Fibroblast of upper back skin (primary cell): ENCODE measurements around the gene KCNIP1.

ENCODE experiments used
- DNase-seq: peaks from one replicate; pipeline ENCODE4 v3.0.0-alpha.2; 2013

Gene KCNIP1

GRCh38 chr5:170509348-170509660 lies 5.5 kb downstream of the KCNIP1 start:
- no peak for DNase-seq

DNA sequence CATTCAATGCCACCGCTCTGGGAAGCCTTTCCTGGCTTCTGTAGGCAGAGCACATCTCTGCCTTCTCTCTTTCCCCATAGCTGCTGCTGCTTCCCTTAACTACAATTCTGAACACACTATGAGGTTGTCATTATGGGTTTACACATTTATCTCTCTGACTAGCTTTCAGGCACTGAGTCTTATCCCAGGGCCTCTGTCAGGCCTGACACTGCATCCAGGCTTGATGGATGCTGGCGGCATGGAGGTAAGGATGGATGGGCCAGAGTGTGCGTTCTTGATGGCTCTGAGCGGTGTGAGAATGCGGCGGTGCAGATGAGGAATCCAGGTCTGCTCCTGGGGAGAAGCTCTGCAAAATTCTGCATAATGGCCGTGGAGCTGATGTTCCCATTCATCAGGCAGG lies 6.3 kb downstream of the KCNIP1 start:
- DNase-seq: no peak

DNA sequence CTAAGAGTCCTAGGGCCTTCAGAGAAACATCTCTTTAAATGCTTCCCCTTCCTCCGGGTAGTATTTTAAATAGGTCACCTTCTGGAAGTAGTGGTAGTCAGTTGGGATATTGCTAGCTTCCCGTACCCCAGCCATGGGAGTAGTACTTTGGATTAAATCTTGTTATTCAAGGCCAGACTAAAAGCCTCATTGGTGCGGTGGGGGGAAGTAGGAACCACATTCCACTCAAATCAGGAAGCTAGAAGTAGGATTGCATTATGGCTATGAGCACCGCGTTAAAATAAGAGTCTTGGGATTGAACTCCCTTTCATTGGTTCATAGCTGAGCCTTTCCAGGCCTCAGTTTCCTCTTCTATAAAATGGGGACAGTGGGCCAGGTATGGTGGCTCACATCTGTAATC lies 6.7 kb downstream of the KCNIP1 start:
- no peak for DNase-seq

DNA sequence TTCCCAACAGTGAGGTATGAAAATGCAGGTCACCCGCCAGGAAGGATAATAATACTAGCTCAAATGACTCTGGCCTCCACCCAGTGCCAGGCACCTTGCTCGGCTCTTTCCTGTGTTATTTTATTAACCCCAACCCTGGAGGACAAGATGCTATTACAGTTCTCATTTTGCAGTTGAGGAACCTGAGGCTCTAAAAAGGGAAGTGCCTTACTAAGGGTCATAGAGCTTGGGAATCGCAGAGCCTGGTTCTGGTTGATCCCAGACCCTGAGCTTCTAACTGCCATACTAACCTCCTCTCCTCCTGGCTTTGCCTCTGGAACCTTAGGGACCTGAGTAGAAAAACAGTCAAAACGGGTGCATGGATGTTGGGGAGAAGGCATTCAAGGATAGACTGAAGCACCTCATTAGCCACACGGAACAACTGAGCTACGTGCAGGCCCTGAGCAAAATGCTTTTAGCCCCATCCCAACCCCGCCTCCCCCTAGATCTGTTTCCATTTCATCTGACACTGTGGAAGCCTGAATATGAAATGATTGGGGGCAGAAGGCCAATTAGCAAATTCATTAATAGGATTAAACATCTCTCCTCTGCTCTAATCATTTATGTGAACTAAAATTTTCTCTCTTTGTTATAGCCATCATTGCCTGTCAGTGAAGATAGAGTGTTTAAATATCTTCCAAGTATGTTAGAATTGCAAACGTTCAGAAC lies 7.9 kb downstream of the KCNIP1 start:
- DNase-seq: no peak

- DNase-seq: no peak
Measured at GRCh38 chr5:170513856-170514525, 10.2 kb downstream of the KCNIP1 start.

- DNase-seq: no peak
Measured at GRCh38 chr5:170517411-170517810, 13.6 kb downstream of the KCNIP1 start.

- DNase-seq: no peak
Measured at GRCh38 chr5:170518277-170518676, 14.5 kb downstream of the KCNIP1 start.

DNA sequence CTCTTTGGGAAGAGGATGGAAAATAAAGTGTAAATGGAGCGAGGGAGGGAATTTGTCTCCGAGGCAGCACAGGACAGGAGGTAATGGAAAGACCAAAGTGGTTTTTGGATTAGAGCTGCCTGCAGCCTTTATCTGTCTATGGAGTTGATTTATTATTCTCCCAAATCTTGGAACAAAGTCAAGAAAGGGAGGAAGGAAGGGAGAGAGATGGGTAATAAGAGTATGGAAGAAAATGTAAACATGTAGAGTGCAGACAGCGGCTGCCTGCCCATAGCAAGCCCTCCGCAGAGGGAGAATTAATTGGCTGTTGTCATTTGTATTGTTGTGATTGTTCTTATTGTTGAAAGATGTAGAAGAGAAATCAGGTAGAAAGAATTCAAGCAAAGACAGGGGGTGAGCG lies 15.7 kb downstream of the KCNIP1 start:
- peak; percentile 8 for DNase-seq

- DNase-seq: peak; percentile 32
Measured at GRCh38 chr5:170520372-170520771, 16.6 kb downstream of the KCNIP1 start.

- DNase-seq: peak; percentile 71
Measured at GRCh38 chr5:170522211-170523141, 18.7 kb downstream of the KCNIP1 start.

DNA sequence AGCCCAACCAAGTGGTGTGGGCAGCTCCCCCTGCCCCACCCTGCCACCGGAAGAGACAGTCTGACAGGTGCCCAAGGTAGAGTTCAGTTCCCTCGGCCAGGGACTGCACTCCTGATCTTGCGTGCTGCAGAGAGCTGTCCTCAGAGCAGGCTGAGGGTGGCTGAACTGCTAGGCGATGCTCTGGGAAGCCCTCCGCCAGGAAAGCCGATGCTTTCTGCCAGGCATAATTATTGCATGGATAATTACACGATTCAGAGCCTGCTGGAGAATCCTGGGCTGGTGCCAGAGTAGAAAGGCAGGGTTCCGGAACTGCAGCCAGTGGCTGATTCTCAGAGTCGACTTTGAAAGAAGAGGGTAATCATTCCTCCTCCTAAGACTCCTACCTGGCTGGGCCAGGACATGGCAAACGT lies 19.3 kb downstream of the KCNIP1 start:
- DNase-seq: no peak

- no peak for DNase-seq
Measured at GRCh38 chr5:170523830-170524229, 20.0 kb downstream of the KCNIP1 start.

- DNase-seq: no peak
Measured at GRCh38 chr5:170524576-170524975, 20.8 kb downstream of the KCNIP1 start.

- DNase-seq: no peak
Measured at GRCh38 chr5:170525470-170526211, 21.8 kb downstream of the KCNIP1 start.

GRCh38 chr5:170527991-170528390 lies 24.2 kb downstream of the KCNIP1 start:
- DNase-seq: no peak

DNA sequence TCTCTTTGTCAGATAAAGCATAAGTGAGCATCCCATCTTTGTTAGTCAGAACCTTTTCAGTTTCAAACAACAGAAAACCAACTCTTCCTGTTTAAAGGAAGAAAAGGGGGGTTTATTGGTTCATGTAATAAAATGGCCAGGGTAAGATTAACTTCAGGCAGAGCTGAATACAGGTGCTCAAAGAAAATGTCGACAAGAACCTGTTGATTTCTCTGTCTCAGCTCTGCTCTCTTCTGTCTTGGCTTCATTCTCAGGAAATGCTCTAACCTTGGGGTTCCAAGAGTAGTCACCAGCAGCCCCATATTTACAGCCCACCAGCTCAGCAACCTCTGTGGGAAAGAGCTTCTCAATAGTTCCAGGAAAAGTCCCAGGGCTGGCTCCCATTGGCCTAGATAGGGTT lies 25.2 kb downstream of the KCNIP1 start:
- DNase-seq: no peak

- no peak for DNase-seq
Measured at GRCh38 chr5:170532935-170533334, 29.1 kb downstream of the KCNIP1 start.

GRCh38 chr5:170533383-170533782 lies 29.6 kb downstream of the KCNIP1 start:
- DNase-seq: no peak

DNA sequence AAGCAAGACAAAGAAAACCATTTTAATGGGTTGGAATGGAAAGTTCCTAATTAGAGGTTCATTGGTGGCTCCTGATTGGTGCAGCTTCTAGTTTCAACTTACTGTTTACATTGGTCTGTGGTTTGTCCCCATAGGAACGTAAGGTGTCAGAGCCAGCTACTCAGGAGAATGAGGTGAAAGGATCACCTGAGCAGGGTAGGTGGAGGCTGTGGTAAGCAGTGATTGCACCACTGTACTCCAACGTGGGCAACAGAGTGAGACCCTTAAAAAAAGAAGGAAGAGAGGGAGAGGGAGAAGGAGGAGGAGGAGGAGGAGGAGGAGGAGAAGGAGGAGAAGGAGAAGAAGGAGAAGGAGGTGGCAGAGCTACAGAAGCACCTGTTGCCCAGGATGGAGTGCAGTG lies 30.4 kb downstream of the KCNIP1 start:
- DNase-seq: no peak

DNA sequence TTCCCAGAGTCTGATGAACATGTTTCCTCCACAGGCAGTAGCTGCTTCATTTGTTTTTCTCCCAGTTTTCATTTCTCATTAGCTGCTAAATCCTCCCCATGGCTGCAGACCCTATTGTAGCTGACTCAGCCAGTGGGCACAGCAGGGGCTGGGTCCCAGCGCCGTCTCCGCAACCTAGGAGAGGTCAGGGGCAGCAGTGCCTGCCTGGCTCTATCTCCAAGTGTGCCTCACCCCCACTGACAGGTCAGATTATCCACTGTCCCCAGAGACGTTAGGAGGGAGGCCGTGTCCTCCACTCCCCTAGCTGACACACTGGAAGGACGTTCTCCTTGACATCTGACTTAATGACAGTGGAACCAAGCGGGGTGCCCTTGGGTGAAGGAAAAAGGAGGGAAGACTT lies 31.1 kb downstream of the KCNIP1 start:
- DNase-seq: no peak

- DNase-seq: no peak
Measured at GRCh38 chr5:170536525-170536924, 32.7 kb downstream of the KCNIP1 start.

DNA sequence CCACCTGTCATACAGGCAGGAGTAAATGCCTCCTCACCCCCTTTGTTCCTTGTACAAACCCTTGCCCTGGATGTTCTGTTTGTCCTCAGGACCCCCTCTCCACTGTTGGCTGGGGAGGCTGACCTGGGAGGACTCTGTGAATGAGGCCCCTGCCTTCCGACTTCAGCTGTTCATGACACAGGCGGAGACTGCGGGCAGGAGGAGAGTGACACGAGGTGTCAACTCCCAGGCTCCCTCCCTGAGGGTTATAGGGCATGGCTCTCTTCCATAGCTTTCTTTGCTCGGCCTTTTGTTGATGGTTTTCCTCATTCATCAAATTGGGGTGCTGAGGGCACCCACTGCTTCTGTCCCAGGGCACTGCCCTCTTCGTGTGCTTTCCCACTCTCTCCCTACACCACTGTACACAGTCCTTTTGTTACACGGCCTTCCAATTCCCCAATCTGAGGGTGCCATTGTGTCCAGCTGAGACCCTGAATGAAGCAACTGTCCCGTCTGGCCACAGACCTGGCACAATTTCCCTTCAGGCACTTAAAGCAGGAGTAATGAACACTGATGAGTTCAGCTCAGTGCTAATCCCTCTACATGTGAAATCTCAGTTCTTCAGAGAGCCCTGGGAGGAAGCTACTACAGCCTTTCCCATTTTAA lies 33.8 kb downstream of the KCNIP1 start:
- no peak for DNase-seq

DNA sequence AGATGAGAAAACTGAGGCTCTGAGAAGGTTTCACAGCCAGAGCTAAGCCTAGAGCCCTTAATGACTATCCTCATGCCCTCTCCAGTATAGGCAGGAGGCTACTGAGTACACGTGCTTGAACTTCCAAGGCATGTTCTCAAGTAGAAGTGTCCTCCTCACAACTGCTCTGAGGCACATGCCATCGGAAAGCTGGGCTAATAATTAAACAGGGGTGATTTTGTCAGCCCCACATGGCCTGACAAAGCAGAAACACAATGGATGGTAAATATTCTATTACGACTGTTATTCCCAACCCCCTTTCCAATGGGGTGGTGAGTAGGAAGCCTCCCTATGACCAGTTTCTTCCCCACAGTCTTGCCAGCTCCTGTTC lies 34.3 kb downstream of the KCNIP1 start:
- no peak for DNase-seq
